AG04449 (cell line): Measurements from ENCODE around the gene DKC1.

Source experiments
- CTCF ChIA-PET: fragments of 350-600 bp; formaldehyde crosslinking; extraction: SDS; loops from one replicate; lab custom pipeline; 2021; ENCODE audit warnings: antibody characterized with exemption; lab: Yijun Ruan, JAX
- POLR2A ChIA-PET: fragments of 400-600, 350-600 bp; formaldehyde crosslinking; extraction: SDS; loops from one replicate; lab custom pipeline; 2020; ENCODE audit warnings: antibody characterized with exemption, inconsistent platforms; lab: Yijun Ruan, JAX
- DNase-seq: peaks from one replicate; pipeline ENCODE4 v3.0.0-alpha.2; 2010; ENCODE audit warnings: low read depth, low spot score
- H3K4me3 ChIP-seq: 2 replicates; pipeline ENCODE4 v1.5.1; 2011; ENCODE audit warnings: low read depth, mild to moderate bottlenecking, control low read depth, low read length
- TF ChIP-seq, protein P1 (sequence below): IDR thresholded peaks from one replicate; pipeline ENCODE4 v1.5.1; 2011; ENCODE audit warnings: mild to moderate bottlenecking, moderate library complexity, low read length, control low read depth, inconsistent platforms; ENCODE audit not compliant: insufficient read depth; ENCODE audit errors: missing control alignments

DKC1 gene

DNA sequence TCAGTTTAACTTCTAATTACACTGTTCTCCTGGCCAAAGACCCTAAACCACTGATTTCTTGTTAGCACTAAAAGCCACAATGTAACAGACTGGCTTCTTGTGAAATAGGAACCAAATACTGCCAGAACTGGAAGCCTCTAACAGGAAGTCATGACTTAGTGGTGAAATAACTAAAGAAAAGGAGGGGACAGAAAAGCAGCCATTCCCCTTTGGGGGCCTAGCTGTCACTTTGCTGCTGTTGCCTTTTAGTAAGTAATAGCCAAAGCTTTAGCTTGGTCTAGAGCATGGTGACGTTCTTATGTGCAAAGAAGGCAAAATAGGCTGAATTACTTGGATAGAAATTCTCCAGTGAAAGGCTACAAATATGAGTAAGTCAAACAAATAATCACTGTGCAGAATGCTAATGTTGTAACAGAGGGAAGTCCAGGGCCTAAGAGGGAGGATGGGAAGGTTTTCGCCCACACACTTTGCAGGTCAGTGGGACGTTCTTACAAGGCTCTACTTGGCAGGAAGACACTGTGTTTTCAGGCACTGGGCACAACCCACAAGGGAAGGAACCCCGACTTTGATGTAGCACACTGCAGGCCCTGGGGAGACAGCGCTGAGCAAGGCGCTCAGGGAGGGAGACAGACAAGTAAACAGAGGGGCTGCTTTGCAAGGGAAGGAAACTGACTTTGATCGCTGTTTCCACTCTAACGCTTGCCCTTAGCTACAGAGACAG, 28.4 kb upstream of the DKC1 start:
- DNase-seq: no peak
- TF ChIP-seq, protein P1, sequence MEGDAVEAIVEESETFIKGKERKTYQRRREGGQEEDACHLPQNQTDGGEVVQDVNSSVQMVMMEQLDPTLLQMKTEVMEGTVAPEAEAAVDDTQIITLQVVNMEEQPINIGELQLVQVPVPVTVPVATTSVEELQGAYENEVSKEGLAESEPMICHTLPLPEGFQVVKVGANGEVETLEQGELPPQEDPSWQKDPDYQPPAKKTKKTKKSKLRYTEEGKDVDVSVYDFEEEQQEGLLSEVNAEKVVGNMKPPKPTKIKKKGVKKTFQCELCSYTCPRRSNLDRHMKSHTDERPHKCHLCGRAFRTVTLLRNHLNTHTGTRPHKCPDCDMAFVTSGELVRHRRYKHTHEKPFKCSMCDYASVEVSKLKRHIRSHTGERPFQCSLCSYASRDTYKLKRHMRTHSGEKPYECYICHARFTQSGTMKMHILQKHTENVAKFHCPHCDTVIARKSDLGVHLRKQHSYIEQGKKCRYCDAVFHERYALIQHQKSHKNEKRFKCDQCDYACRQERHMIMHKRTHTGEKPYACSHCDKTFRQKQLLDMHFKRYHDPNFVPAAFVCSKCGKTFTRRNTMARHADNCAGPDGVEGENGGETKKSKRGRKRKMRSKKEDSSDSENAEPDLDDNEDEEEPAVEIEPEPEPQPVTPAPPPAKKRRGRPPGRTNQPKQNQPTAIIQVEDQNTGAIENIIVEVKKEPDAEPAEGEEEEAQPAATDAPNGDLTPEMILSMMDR: no peak
- POLR2A ChIA-PET: no interaction called here
- H3K4me3 ChIP-seq: no peak overlapping the region
- CTCF ChIA-PET: no interaction called here

DNA sequence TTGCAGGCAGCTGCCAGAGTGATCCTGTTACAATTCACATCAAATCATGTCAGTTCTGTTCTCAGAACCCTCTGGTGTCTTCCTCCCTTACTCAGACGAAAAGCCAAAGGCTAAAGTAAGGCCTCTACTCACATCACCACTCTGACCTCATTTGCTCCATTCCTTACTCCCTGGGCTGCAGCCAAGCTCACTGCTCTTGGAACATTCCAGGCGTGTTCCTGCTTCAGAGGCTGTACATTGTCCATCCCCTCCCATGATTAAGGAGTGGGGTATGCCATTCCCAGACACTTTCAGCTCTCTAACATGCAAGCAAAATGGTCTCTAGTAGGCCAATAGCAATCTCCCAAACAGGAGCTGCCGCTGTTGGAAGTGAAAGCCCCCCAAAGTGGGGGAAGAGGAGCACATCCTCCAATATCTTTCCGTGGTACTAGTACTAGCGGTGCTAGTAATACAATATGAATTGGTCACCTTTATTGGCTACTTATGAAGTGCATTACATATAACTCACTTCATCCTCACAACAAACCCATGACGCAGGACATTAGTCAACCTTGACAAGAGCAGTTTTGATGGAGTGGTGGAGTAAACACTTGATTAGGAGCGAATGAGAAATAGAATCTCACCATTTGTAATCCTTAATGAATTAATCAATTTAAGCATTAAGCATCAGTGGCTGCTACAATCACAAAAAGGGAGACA, 26.8 kb upstream of the DKC1 start:
- TF ChIP-seq, protein P1: no peak
- DNase-seq: no peak
- ChIA-PET POLR2A (no interaction called here), CTCF (interaction anchor here (1.1 to 5.1 kb wide), 3 partner anchors 10 to 13 kb away, joined by 3 to 52 read pairs (median 4); partner anchors contain the start of gene GAB3)
- H3K4me3 ChIP-seq: no peak overlapping the region

DNA sequence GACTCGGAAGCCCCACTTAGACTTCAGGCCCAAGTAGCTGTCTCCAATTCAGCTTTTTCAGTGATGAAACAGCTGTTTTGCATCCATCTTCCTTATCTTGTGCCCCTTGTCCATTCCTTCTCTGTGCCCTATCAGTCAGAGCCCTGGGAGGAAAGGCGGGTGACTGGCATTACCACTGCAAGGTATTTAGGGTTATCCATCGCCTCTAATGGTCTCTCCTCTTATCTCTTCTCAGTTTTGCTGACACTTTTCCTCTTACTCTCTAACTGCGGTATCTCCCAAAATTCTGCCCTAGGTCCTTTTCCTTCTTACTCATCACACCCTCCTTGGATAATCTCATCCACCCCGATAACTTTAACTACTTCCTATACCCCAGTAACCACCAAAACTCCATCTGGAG, 25.5 kb upstream of the DKC1 start:
- no peak overlapping the region for H3K4me3 ChIP-seq
- ChIA-PET POLR2A (no interaction called here), CTCF (interaction anchor here (1.3 to 5.1 kb wide), 3 partner anchors 10 to 21 kb away, joined by 3 to 52 read pairs (median 4); partner anchors contain the start of gene GAB3)
- TF ChIP-seq, protein P1: no peak
- no peak for DNase-seq

DNA sequence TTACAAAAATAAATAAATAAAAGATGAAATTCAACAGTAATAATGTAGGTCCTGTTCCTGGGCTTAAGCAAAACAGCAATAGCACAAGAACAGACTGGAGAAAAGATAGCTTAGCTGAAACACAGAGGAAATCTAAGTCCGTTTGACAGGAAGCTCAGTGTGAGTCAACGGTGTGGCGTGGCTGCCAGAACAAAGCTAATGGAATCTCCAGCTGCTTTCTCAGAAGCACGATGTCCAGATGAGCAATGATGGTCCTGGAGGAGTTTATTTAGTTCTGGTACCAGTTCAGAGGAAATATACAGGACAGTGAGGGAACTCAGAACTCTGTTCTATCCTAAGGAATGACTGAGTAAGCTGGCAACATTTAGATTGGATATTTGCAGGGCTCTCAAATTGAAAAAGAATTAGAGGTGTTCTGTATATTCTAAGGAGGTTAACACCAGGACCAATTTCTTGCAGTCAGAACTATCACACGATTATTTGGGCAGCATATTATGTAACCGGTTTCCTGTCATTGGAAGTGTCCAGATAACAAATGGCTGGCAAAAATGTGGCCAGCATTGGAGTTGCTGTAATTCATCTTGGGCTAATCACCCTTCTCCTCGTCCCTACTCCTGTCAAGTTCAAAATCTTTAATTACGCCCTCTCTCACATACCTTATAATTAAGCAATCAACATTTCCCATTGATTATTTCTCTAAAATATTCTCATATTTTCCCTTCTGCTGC, 24.5 kb upstream of the DKC1 start:
- DNase-seq: no peak
- CTCF ChIA-PET: interaction anchor here (1.3 to 5.1 kb wide), 3 partner anchors 11 to 22 kb away, joined by 3 to 52 read pairs (median 4); partner anchors contain the start of gene GAB3
- TF ChIP-seq, protein P1: no peak
- no peak overlapping the region for H3K4me3 ChIP-seq
- POLR2A ChIA-PET: no interaction called here

GRCh38 chrX:154739952-154740465, 22.7 kb upstream of the DKC1 start:
- TF ChIP-seq, protein P1: no peak
- ChIA-PET CTCF (interaction anchor here (5.1 kb wide), 1 partner anchor 9 kb away, joined by 52 read pairs; the partner anchor contains the start of gene GAB3), POLR2A (no interaction called here)
- H3K4me3 ChIP-seq: no peak overlapping the region
- no peak for DNase-seq
